ENCODE data around the gene CYTH1. TPM values are rescaled to one million over a fixed set of nuclear protein-coding genes. Genes with fewer than 3 reads are reported as not detected.

The CYTH1 gene
- total and polyA plus RNA-seq, 10 donors, result 66.9 to 169 (median 131) TPM

DNA sequence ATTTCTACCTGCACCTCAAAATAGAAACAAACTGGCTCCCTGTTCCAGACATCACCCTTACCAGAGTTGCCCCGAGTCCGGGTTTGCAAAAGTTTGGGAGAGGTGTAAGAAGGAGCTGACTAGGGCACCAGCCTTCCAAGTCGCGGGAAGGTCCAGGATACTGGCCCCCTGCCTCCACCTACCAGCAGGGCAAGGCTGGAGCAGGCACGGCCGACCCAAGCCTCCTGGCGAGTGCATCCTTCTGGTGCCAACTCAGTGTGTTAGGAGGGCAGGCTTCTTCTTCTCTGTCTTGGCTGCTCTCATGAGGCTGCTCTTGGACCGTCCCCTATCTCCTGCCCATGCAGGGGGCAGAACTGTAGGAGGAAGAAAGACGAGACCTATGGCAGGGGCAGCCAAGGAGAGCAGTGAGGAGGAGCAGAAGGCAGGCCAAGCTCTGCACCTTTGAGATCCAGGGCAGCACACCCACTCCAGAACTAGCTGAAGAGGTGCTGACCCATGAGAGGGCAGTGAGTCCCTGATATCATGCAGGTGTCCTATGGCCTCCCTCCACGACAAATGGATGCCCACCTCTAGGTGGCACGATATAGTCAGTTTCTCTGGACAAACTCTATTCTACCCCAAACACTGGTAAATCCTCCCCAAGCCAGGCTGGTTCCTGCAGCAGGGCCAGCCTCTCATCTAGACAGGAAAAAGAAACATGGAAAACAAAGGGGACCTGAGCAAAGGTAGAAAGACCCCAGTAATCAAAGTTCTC is 54.4 kb downstream of the CYTH1 start:
- H3K4me3 ChIP-seq, result no peak overlapping the region
- H3K36me3 ChIP-seq, result peaks cover 0 to 33% (median 2%) of the 10 kb centered on the region in 6 donors
- WGBS, 5 donors, result 80 to 89% (median 87%) methylated on average over 11 of the region's 11 CpGs
- no peaks in the 10 kb centered on the region for H3K9me3 ChIP-seq
- intact Hi-C loops (cut with DNase I; ENCODE audit: low total_unique reads), result no loop called here
- no peak overlapping the region for H3K27ac ChIP-seq
- peaks cover 42 to 100% (median 93%) of the 10 kb centered on the region in 6 donors for H3K4me1 ChIP-seq
- DNase-seq, result no peak
- peak in 1 of 3 donors; percentile 48 for TF ChIP-seq POLR2AphosphoS5 (IDR thresholded peaks at IDR 0.05)
- no peak for TF ChIP-seq POLR2A (IDR thresholded peaks at IDR 0.05)
- H3K27me3 ChIP-seq (replicated peaks in 1 of 7), result no peaks in the 10 kb centered on the region

DNA sequence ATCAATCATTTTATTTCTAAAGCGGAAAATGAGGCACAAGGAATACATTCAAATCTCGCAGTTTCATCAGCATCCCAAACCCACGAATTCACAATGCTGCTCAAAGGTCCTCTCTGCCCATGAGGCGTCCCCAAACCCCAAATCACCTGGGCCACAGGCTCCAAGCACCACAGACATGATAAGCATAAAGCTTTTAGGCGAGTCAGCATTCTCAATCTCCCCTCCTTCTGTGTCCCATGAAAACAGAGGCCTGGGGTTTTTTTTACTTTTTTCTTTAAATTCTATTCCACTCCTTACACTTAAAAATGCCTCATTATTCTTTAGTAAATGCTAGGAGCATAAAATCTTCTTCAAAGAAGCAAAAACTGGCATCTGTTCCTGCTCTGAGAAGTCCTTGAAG is 55.0 kb downstream of the CYTH1 start:
- peaks cover 0 to 33% (median 2%) of the 10 kb centered on the region in 6 donors for H3K36me3 ChIP-seq
- no peak for TF ChIP-seq POLR2A (IDR thresholded peaks at IDR 0.05)
- TF ChIP-seq, protein P1, sequence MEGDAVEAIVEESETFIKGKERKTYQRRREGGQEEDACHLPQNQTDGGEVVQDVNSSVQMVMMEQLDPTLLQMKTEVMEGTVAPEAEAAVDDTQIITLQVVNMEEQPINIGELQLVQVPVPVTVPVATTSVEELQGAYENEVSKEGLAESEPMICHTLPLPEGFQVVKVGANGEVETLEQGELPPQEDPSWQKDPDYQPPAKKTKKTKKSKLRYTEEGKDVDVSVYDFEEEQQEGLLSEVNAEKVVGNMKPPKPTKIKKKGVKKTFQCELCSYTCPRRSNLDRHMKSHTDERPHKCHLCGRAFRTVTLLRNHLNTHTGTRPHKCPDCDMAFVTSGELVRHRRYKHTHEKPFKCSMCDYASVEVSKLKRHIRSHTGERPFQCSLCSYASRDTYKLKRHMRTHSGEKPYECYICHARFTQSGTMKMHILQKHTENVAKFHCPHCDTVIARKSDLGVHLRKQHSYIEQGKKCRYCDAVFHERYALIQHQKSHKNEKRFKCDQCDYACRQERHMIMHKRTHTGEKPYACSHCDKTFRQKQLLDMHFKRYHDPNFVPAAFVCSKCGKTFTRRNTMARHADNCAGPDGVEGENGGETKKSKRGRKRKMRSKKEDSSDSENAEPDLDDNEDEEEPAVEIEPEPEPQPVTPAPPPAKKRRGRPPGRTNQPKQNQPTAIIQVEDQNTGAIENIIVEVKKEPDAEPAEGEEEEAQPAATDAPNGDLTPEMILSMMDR (IDR thresholded peaks at IDR 0.05 in 8 of 11, conservative IDR thresholded peaks at IDR 0.05 in 3 of 11), result no peak
- TF ChIP-seq POLR2AphosphoS5 (IDR thresholded peaks at IDR 0.05), result no peak
- intact Hi-C loops (cut with DNase I; ENCODE audit: low total_unique reads), result no loop called here
- H3K27ac ChIP-seq, result peak overlapping the region in 1 of 8 donors; percentile 14
- no peaks in the 10 kb centered on the region for H3K9me3 ChIP-seq
- no peak overlapping the region for H3K4me3 ChIP-seq
- WGBS, 5 donors, result 82 to 95% (median 91%) methylated on average over 5 of the region's 5 CpGs
- peaks cover 48 to 100% (median 93%) of the 10 kb centered on the region in 6 donors for H3K4me1 ChIP-seq
- no peaks in the 10 kb centered on the region for H3K27me3 ChIP-seq (replicated peaks in 1 of 7)
- DNase-seq, result no peak

DNA sequence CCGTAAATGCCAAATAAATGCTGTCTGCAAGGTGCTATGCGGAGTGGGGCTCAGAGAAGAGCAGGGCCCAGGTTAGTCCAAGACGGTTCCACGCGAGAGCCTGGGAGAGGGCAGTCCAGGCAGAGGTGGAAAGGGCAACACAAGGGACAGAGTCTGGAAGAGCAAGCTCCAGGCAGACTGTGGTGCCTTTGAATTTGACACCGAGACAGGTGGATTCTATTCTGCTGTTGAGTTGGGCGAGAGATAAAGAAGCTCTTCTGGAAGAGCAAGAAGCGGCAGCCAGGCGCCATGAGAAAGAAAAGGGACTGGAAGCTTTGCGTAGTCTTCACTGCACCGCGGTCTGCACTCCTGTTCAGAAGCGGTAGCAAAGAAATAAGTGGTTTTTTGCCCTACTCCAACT is 55.6 kb downstream of the CYTH1 start:
- TF ChIP-seq, protein P1 (IDR thresholded peaks at IDR 0.05 in 8 of 11, conservative IDR thresholded peaks at IDR 0.05 in 3 of 11), result no peak
- TF ChIP-seq POLR2AphosphoS5 (IDR thresholded peaks at IDR 0.05), result no peak
- TF ChIP-seq POLR2A (IDR thresholded peaks at IDR 0.05), result no peak
- peaks cover 0 to 33% (median 2%) of the 10 kb centered on the region in 6 donors for H3K36me3 ChIP-seq
- 90 to 95% (median 93%) methylated on average over 13 of the region's 13 CpGs for WGBS, 5 donors

DNA sequence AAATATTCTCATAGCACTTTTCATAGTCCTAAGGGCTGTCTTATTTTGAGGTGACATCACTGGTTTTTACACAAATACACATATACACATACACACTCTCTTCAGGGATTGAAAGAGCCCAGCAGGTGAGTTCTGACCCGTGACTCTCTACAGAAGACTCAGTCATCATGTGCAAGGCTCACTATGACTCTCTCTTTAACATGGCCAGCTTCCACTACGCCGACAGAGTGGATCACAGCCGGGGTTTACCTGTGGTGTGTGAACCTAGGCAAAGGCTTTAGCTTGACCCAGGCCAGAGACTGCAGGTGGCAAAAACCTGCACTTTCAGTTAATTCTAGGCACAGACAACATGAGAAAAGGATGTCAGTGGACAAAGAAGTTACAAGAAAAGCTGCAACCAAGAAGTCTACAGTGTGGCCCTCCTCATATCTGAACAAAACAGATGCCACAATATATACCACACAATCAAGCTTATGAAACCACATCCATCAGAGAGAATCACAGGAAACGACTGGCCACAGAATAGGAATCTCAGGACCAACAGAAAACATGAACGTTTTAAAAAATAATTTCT is 56.5 kb downstream of the CYTH1 start:
- TF ChIP-seq POLR2A (IDR thresholded peaks at IDR 0.05) (no peak), POLR2AphosphoS5 (IDR thresholded peaks at IDR 0.05) (no peak)
- TF ChIP-seq, protein P1 (IDR thresholded peaks at IDR 0.05 in 8 of 11, conservative IDR thresholded peaks at IDR 0.05 in 3 of 11), result no peak
- intact Hi-C loops (cut with DNase I; ENCODE audit: low total_unique reads), result no loop called here
- H3K27ac ChIP-seq, result peak overlapping the region in 4 of 8 donors; percentile 12 to 73 (median 34)
- peaks cover 54 to 100% (median 96%) of the 10 kb centered on the region in 6 donors for H3K4me1 ChIP-seq
- no peaks in the 10 kb centered on the region for H3K27me3 ChIP-seq (replicated peaks in 1 of 7)
- peaks cover 0 to 33% (median 2%) of the 10 kb centered on the region in 6 donors for H3K36me3 ChIP-seq
- 30 to 51% (median 36%) methylated on average over 6 of the region's 6 CpGs for WGBS, 5 donors
- no peaks in the 10 kb centered on the region for H3K9me3 ChIP-seq
- peak overlapping the region in 1 of 8 donors; percentile 25 for H3K4me3 ChIP-seq
- DNase-seq, result no peak

More for the DNA sequence above, 55.6 kb downstream of the CYTH1 start:
- H3K9me3 ChIP-seq, result no peaks in the 10 kb centered on the region
- no peaks in the 10 kb centered on the region for H3K27me3 ChIP-seq (replicated peaks in 1 of 7)
- H3K4me3 ChIP-seq, result no peak overlapping the region
- H3K4me1 ChIP-seq, result peaks cover 48 to 100% (median 93%) of the 10 kb centered on the region in 6 donors
- peak overlapping the region in 4 of 8 donors; percentile 12 to 39 (median 21) for H3K27ac ChIP-seq
- no peak for DNase-seq
- intact Hi-C loops (cut with DNase I; ENCODE audit: low total_unique reads), result no loop called here

All from spleen (tissue), 11 donors.